Tibial artery (tissue), 4 donors: Measurements from ENCODE around the gene CPED1.

ENCODE experiments used
- DNase-seq, 2 donors: peaks; one replicate each; pipeline ENCODE4 v3.0.0-alpha.2; 2019
- H3K27ac ChIP-seq, 2 donors: fragments of 200-600 bp; sonication (generic) in 1 of 2; 1 replicate in 1 of 2; 2 replicates in 1 of 2; pipeline ENCODE4 v1.5.1; 2018 to 2019; ENCODE audit warnings: mild to moderate bottlenecking in 1 of 2
- H3K27me3 ChIP-seq, 2 donors: fragments of 200-600 bp; sonication (generic) in 1 of 2; one replicate each; pipeline versions ENCODE4 v1.5.1 to v1.6.0; 2016 to 2019
- H3K36me3 ChIP-seq, 3 donors: fragments of 200-600 bp; sonication (generic) in 2 of 3; one replicate each; pipeline ENCODE4 v1.5.1; 2016 to 2019; ENCODE audit warnings: mild to moderate bottlenecking in 2 of 3
- H3K4me1 ChIP-seq, 4 donors: fragments of 200-600 bp; sonication (generic) in 2 of 4; 1 replicate in 3 of 4; 2 replicates in 1 of 4; pipeline ENCODE4 v1.5.1; 2016 to 2019
- H3K4me3 ChIP-seq, 2 donors: fragments of 200-600 bp; sonication (generic) in 1 of 2; 1 replicate in 1 of 2; 2 replicates in 1 of 2; pipeline ENCODE4 v1.5.1; 2018 to 2019; ENCODE audit warnings: mild to moderate bottlenecking in 2 of 2
- H3K9me3 ChIP-seq, 3 donors: fragments of 200-600 bp; sonication (generic) in 1 of 3; one replicate each; pipeline ENCODE4 v1.5.1; 2016 to 2019
- CTCF ChIP-seq, 2 experiments: fragments of 200-600 bp in 1 of 2; fragments of 450-650 bp in 1 of 2; IDR thresholded peaks; one replicate each; pipeline ENCODE4 v1.5.1; 2017 to 2019; ENCODE audit warnings: antibody characterized with exemption in 2 of 2, mild to moderate bottlenecking in 1 of 2, moderate library complexity in 1 of 2
- intact Hi-C: fragments of 100-400 bp; cut with DNase I; formaldehyde crosslinking; loops from one replicate; pipeline ENCODE4 v1.15.0; 2023; ENCODE audit warnings: low total_unique reads

CPED1 gene

GRCh38 chr7:121079425-121080169 is 91.1 kb downstream of the CPED1 start:
- intact Hi-C loops: loop anchor here (2.0 kb wide), 1 partner anchor 91 kb away; the partner anchor contains the start of gene CPED1
- H3K9me3 ChIP-seq: no peaks in the 10 kb centered on the region
- H3K4me3 ChIP-seq: no peak overlapping the region
- H3K27me3 ChIP-seq: no peaks in the 10 kb centered on the region
- peak; percentile 38 to 47 for TF ChIP-seq CTCF (IDR thresholded peaks at IDR 0.05)
- H3K36me3 ChIP-seq: no peaks in the 10 kb centered on the region
- DNase-seq: no peak
- peak overlapping the region; percentile 34 to 55 for H3K27ac ChIP-seq
- peaks cover 0 to 89% (median 27%) of the 10 kb centered on the region in 4 donors for H3K4me1 ChIP-seq

GRCh38 chr7:121080257-121080912 is 91.9 kb downstream of the CPED1 start:
- DNase-seq: no peak

GRCh38 chr7:121080913-121081326 is 92.4 kb downstream of the CPED1 start:
- intact Hi-C loops: loop anchor here (2.0 kb wide), 1 partner anchor 92 kb away; the partner anchor contains the start of gene CPED1
- H3K9me3 ChIP-seq: no peaks in the 10 kb centered on the region
- H3K27me3 ChIP-seq: no peaks in the 10 kb centered on the region
- H3K27ac ChIP-seq: peak overlapping the region in 1 of 2 donors; percentile 55
- H3K36me3 ChIP-seq: no peaks in the 10 kb centered on the region
- H3K4me1 ChIP-seq: peaks cover 0 to 91% (median 34%) of the 10 kb centered on the region in 4 donors
- H3K4me3 ChIP-seq: no peak overlapping the region
- no peak for TF ChIP-seq CTCF (IDR thresholded peaks at IDR 0.05)
- DNase-seq: no peak

More at GRCh38 chr7:121080257-121080912, 91.9 kb downstream of the CPED1 start:
- TF ChIP-seq CTCF (IDR thresholded peaks at IDR 0.05): no peak
- peak overlapping the region in 1 of 2 donors; percentile 55 for H3K27ac ChIP-seq
- no peaks in the 10 kb centered on the region for H3K27me3 ChIP-seq
- peaks cover 0 to 89% (median 33%) of the 10 kb centered on the region in 4 donors for H3K4me1 ChIP-seq
- no peak overlapping the region for H3K4me3 ChIP-seq
- no peaks in the 10 kb centered on the region for H3K36me3 ChIP-seq
- no peaks in the 10 kb centered on the region for H3K9me3 ChIP-seq
- intact Hi-C loops: loop anchor here (2.0 kb wide), 1 partner anchor 92 kb away; the partner anchor contains the start of gene CPED1

- no peak for DNase-seq
- no peaks in the 10 kb centered on the region for H3K36me3 ChIP-seq
- H3K4me1 ChIP-seq: peaks cover 0 to 90% (median 34%) of the 10 kb centered on the region in 4 donors
- intact Hi-C loops: loop anchor here (2.0 kb wide), 1 partner anchor 93 kb away; the partner anchor contains the start of gene CPED1
- no peaks in the 10 kb centered on the region for H3K9me3 ChIP-seq
- H3K27ac ChIP-seq: peak overlapping the region in 1 of 2 donors; percentile 76
- TF ChIP-seq CTCF (IDR thresholded peaks at IDR 0.05): peak; percentile 69 to 88
- H3K4me3 ChIP-seq: no peak overlapping the region
- H3K27me3 ChIP-seq: no peaks in the 10 kb centered on the region
Measured at GRCh38 chr7:121081327-121081936, 92.9 kb downstream of the CPED1 start.

GRCh38 chr7:121082400-121083101 is 94.0 kb downstream of the CPED1 start:
- Histone ChIP-seq H3K27ac (peak overlapping the region; percentile 21 to 76), H3K36me3 (no peaks in the 10 kb centered on the region), H3K4me1 (peaks cover 0 to 90% (median 31%) of the 10 kb centered on the region in 4 donors), H3K27me3 (no peaks in the 10 kb centered on the region), H3K4me3 (no peak overlapping the region), H3K9me3 (no peaks in the 10 kb centered on the region)
- intact Hi-C loops: no loop called here
- no peak for TF ChIP-seq CTCF (IDR thresholded peaks at IDR 0.05)
- no peak for DNase-seq
